Parathyroid adenoma (tissue), 2 donors: ENCODE measurements around the gene ATL3.

Experiments
- H2AFZ ChIP-seq: fragments of 300-600 bp; sonication (generic); one replicate; pipeline ENCODE4 v1.7.0; 2017; ENCODE audit warnings: antibody characterized with exemption, mild to moderate bottlenecking
- H3K27ac ChIP-seq: fragments of 300-600 bp; sonication (generic); one replicate; pipeline ENCODE4 v1.7.0; 2017
- H3K27me3 ChIP-seq: fragments of 300-600 bp; sonication (generic); one replicate; pipeline ENCODE4 v1.7.0; 2017; ENCODE audit warnings: low read length; ENCODE audit not compliant: control insufficient read depth, insufficient read depth
- H3K36me3 ChIP-seq: fragments of 300-600 bp; sonication (generic); one replicate; pipeline ENCODE4 v1.7.0; 2017; ENCODE audit warnings: low read length; ENCODE audit not compliant: control insufficient read depth, insufficient read depth
- H3K4me1 ChIP-seq: fragments of 300-600 bp; sonication (generic); one replicate; pipeline ENCODE4 v1.7.0; 2017; ENCODE audit warnings: control low read depth
- H3K4me2 ChIP-seq: fragments of 300-600 bp; sonication (generic); one replicate; pipeline ENCODE4 v1.7.0; 2017; ENCODE audit warnings: low read length
- H3K4me3 ChIP-seq: fragments of 300-600 bp; sonication (generic); one replicate; pipeline ENCODE4 v1.7.0; 2017; ENCODE audit warnings: low read depth, low read length
- H3K79me2 ChIP-seq: fragments of 300-600 bp; sonication (generic); one replicate; pipeline ENCODE4 v1.7.0; 2017; ENCODE audit warnings: control low read depth
- H3K9ac ChIP-seq: fragments of 300-600 bp; sonication (generic); one replicate; pipeline ENCODE4 v1.7.0; 2017; ENCODE audit warnings: mild to moderate bottlenecking
- H3K9me3 ChIP-seq: fragments of 300-600 bp; sonication (generic); one replicate; pipeline ENCODE4 v1.7.0; 2017; ENCODE audit warnings: low read length; ENCODE audit not compliant: control insufficient read depth
- CTCF ChIP-seq: fragments of 300-600 bp; sonication (generic); IDR thresholded peaks from one replicate; pipeline ENCODE4 v1.7.0; 2017; ENCODE audit warnings: antibody characterized with exemption, mild to moderate bottlenecking
- donor health status: primary hyperparathyroidism.

ATL3 gene

GRCh38 chr11:63713766-63714165 lies 42.6 kb upstream of the ATL3 start:
- H3K36me3 ChIP-seq, result no peaks in the 10 kb centered on the region
- no peak overlapping the region for H3K27ac ChIP-seq
- H3K4me3 ChIP-seq, result no peak overlapping the region
- H3K9ac ChIP-seq, result no peak overlapping the region
- peaks cover 10% of the 10 kb centered on the region for H3K79me2 ChIP-seq
- no peaks in the 10 kb centered on the region for H3K4me1 ChIP-seq
- no peaks in the 10 kb centered on the region for H3K27me3 ChIP-seq
- H2AFZ ChIP-seq, result no peak overlapping the region
- no peak for TF ChIP-seq CTCF
- H3K9me3 ChIP-seq, result no peaks in the 10 kb centered on the region
- no peak overlapping the region for H3K4me2 ChIP-seq

GRCh38 chr11:63711838-63712237 lies 40.7 kb upstream of the ATL3 start:
- Histone ChIP-seq H3K79me2 (peaks cover 14% of the 10 kb centered on the region), H3K9me3 (no peaks in the 10 kb centered on the region), H3K27ac (no peak overlapping the region), H3K4me3 (no peak overlapping the region), H3K4me1 (no peaks in the 10 kb centered on the region), H3K4me2 (no peak overlapping the region), H3K27me3 (no peaks in the 10 kb centered on the region), H2AFZ (no peak overlapping the region), H3K36me3 (no peaks in the 10 kb centered on the region), H3K9ac (no peak overlapping the region)
- TF ChIP-seq CTCF, result no peak

- Histone ChIP-seq H3K9me3 (no peaks in the 10 kb centered on the region), H3K4me1 (no peaks in the 10 kb centered on the region), H2AFZ (no peak overlapping the region), H3K4me3 (no peak overlapping the region), H3K27me3 (no peaks in the 10 kb centered on the region), H3K4me2 (no peak overlapping the region), H3K36me3 (no peaks in the 10 kb centered on the region), H3K79me2 (peaks cover 11% of the 10 kb centered on the region), H3K27ac (no peak overlapping the region), H3K9ac (no peak overlapping the region)
- no peak for TF ChIP-seq CTCF
Observed at GRCh38 chr11:63710476-63711217, 39.5 kb upstream of the ATL3 start.

GRCh38 chr11:63709336-63709884 lies 38.2 kb upstream of the ATL3 start:
- Histone ChIP-seq H3K27ac (no peak overlapping the region), H3K9ac (no peak overlapping the region)

More at GRCh38 chr11:63709336-63709884, 38.2 kb upstream of the ATL3 start:
- Histone ChIP-seq H3K4me1 (no peaks in the 10 kb centered on the region), H3K4me3 (no peak overlapping the region), H3K9me3 (no peaks in the 10 kb centered on the region), H2AFZ (no peak overlapping the region), H3K36me3 (no peaks in the 10 kb centered on the region), H3K4me2 (no peak overlapping the region), H3K79me2 (peaks cover 12% of the 10 kb centered on the region), H3K27me3 (no peaks in the 10 kb centered on the region)
- TF ChIP-seq CTCF, result no peak
